Psoas muscle (tissue), 8 donors: ENCODE data around the gene BID. TPM values are rescaled to one million over a fixed set of nuclear protein-coding genes. Genes with fewer than 3 reads are reported as not detected.

ENCODE experiments used
- ATAC-seq, 4 donors: fragments of 200-7000 bp; cut with Tn5 transposase; one replicate each; pipeline ENCODE4 v1.9.1; 2020; ENCODE audit warnings: moderate library complexity in 3 of 4, mild to moderate bottlenecking in 2 of 4
- DNase-seq, 2 donors: peaks; one replicate each; pipeline ENCODE4 v3.0.0-alpha.2; 2020
- H3K27ac ChIP-seq: fragments of 200-600 bp; one replicate; pipeline ENCODE4 v1.8.0; 2022
- H3K27me3 ChIP-seq, 3 donors: fragments of 200-600 bp in 1 of 3; one replicate each; pipeline versions ENCODE4 v1.6.1 to v1.8.0; 2013 to 2022; ENCODE audit warnings: low read length in 2 of 3, mild to moderate bottlenecking in 2 of 3, moderate library complexity in 1 of 3; ENCODE audit not compliant: insufficient read depth in 3 of 3
- H3K36me3 ChIP-seq, 2 donors: fragments of 200-600 bp in 1 of 2; one replicate each; pipeline versions ENCODE4 v1.6.1 to v1.8.0; 2013 to 2022; ENCODE audit warnings: low read depth in 1 of 2, mild to moderate bottlenecking in 1 of 2, moderate library complexity in 1 of 2; ENCODE audit not compliant: insufficient read depth in 1 of 2
- H3K4me1 ChIP-seq: fragments of 200-600 bp; one replicate; pipeline ENCODE4 v1.8.0; 2022
- H3K4me3 ChIP-seq: fragments of 200-600 bp; one replicate; pipeline ENCODE4 v1.8.0; 2022; ENCODE audit warnings: mild to moderate bottlenecking
- H3K9me3 ChIP-seq: fragments of 200-600 bp; one replicate; pipeline ENCODE4 v1.8.0; 2022
- WGBS, 3 donors: extraction: QIAGEN DNeasy Blood & Tissue Kit; methylation state at CpG; one replicate each; pipeline versions ENCODE4 v1.1.6 to v1.1.7; 2013; 5-methylcytosine and 5-hydroxymethylcytosine counted together
- intact Hi-C, 2 donors: fragments of 100-400 bp; cut with DNase I; formaldehyde crosslinking; loops; one replicate each; pipeline versions ENCODE4 v1.11.0 to v1.14.2; 2022
- long read RNA-seq, 2 donors: library from polyadenylated mRNA; unstranded; transcript quantifications; one replicate each; pipeline ENCODE4 v2.0.0, GENCODE V29; 2021
- polyA plus RNA-seq, 3 donors: library from polyadenylated mRNA; stranded (reverse); fragments of 200-250 nt; gene quantifications; one replicate each; pipeline ENCODE4 v1.2.3, GENCODE V29; 2013
- total RNA-seq, 4 donors: library from RNA; stranded (reverse); fragmentation: NEBNext Ultra II Directional in 2 of 4; extraction: Animal tissue kit (Norgen Biotek cat#: 25700) in 2 of 4; gene quantifications; one replicate each; pipeline versions ENCODE4 v1.2.1 to v1.2.4, GENCODE V29; 2021 to 2023
- TF ChIP-seq, protein P1 (sequence below): fragments of 200-600 bp; IDR thresholded peaks from one replicate; pipeline ENCODE4 v1.8.0; 2022; ENCODE audit warnings: antibody characterized with exemption
- donor health status: healthy with polysubstance abuse.
- donor health status: DM: no; HTN: no; CAD: no; lungs with moderate emphysema.
- donor health status: Bipolar disorder and iron deficiency.
- donor health status: healthy.
- donor health status: DM: yes; HTN: yes; CAD: no.
- donor health status: DM: no; HTN: no; CAD: no.
- donor health status: DM: no; HTN: no; CAD: no.
- donor health status: DM: yes; HTN: yes; CAD: no.

The BID gene
- total RNA-seq (10 to 100 TPM in 2 of 4 donors, 1 to 10 TPM in 2; 5.6 to 19.4 (median 8.3) TPM), polyA plus RNA-seq (10 to 100 TPM in 1 of 3 donors, 1 to 10 TPM in 2; 7.8 to 27.4 (median 9.9) TPM)
- long read RNA-seq, donor 1, partial matches to known transcripts = 0 of 14 reads
- long read RNA-seq, donor 1, other reads (novel, unspliced or antisense) = 9 of 14 reads
- long read RNA-seq, donor 2, transcript BID-215 (6 exons, 2,199 nt) = major isoform, 17 of 20 reads
- long read RNA-seq, donor 2, partial matches to known transcripts = 2 of 20 reads
- long read RNA-seq, donor 2, other reads (novel, unspliced or antisense) = 0 of 20 reads

- intact Hi-C loops = no loop called here
- H3K9me3 ChIP-seq = no peaks in the 10 kb centered on the region
- H3K4me3 ChIP-seq = peak within 1 kb of the TSS; percentile 78
These were observed at the start of gene BID for GRCh38 chr22:17774206-17774925. Gene BID, minus strand, starts transcription at chr22:17774469. Its CDS starts 24,353 bp downstream, at chr22:17750116.

GRCh38 chr22:17823964-17824363 lies 49.7 kb upstream of the BID start:
- no peaks in the 10 kb centered on the region for H3K9me3 ChIP-seq
- WGBS, 3 donors = 88 to 95% (median 93%) methylated on average over 15 of the region's 15 CpGs
- H3K36me3 ChIP-seq = peaks cover 0 to 67% of the 10 kb centered on the region in 2 donors
- H3K27ac ChIP-seq = no peak overlapping the region
- TF ChIP-seq, protein P1, sequence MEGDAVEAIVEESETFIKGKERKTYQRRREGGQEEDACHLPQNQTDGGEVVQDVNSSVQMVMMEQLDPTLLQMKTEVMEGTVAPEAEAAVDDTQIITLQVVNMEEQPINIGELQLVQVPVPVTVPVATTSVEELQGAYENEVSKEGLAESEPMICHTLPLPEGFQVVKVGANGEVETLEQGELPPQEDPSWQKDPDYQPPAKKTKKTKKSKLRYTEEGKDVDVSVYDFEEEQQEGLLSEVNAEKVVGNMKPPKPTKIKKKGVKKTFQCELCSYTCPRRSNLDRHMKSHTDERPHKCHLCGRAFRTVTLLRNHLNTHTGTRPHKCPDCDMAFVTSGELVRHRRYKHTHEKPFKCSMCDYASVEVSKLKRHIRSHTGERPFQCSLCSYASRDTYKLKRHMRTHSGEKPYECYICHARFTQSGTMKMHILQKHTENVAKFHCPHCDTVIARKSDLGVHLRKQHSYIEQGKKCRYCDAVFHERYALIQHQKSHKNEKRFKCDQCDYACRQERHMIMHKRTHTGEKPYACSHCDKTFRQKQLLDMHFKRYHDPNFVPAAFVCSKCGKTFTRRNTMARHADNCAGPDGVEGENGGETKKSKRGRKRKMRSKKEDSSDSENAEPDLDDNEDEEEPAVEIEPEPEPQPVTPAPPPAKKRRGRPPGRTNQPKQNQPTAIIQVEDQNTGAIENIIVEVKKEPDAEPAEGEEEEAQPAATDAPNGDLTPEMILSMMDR = no peak
- intact Hi-C loops = no loop called here
- DNase-seq (no peak), ATAC-seq (no peak)
- no peaks in the 10 kb centered on the region for H3K4me1 ChIP-seq
- no peak overlapping the region for H3K4me3 ChIP-seq
- no peaks in the 10 kb centered on the region for H3K27me3 ChIP-seq

More at GRCh38 chr22:17774206-17774925, at the start of gene BID:
- TF ChIP-seq, protein P1 = no peak
- Histone ChIP-seq H3K4me1 (peaks cover 9% of the 10 kb centered on the region), H3K27ac (no peak within 1 kb of the TSS), H3K27me3 (no peaks in the 10 kb centered on the region), H3K36me3 (no peaks in the 10 kb centered on the region)
- WGBS, 3 donors = 1 to 4% (median 3%) methylated on average over 37 to 64 of the region's 64 CpGs
- DNase-seq = peak; percentile 55 to 71
- peak in 3 of 4 donors; percentile 16 to 23 (median 20) for ATAC-seq

DNA sequence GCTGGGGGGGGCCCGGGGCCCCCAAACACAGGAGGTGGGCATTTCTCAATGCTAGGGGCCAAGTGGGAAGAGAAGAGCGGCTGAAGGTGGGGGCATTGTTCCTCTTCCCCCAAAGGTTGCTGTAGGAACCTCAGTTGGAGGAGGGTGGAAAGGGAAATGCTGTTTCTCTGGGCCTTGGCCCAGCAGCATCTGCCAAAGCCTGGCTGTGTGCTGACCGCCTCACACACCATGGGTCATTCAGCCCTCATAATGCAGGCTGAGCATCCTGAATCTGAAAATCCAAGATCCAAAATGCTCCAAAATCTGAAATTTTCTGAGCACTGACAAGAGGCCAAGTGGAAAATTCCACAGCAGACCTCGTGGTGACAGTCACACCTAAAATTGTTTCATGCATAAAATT lies 49.0 kb upstream of the BID start:
- H3K27ac ChIP-seq = no peak overlapping the region
- no peaks in the 10 kb centered on the region for H3K27me3 ChIP-seq
- no peaks in the 10 kb centered on the region for H3K4me1 ChIP-seq
- no peaks in the 10 kb centered on the region for H3K9me3 ChIP-seq
- H3K4me3 ChIP-seq = no peak overlapping the region
- intact Hi-C loops = no loop called here
- TF ChIP-seq, protein P1 = no peak
- H3K36me3 ChIP-seq = peaks cover 0 to 70% of the 10 kb centered on the region in 2 donors
- DNase-seq (no peak), ATAC-seq (no peak)
- WGBS, 3 donors = 91 to 93% (median 91%) methylated on average over 4 of the region's 4 CpGs

DNA sequence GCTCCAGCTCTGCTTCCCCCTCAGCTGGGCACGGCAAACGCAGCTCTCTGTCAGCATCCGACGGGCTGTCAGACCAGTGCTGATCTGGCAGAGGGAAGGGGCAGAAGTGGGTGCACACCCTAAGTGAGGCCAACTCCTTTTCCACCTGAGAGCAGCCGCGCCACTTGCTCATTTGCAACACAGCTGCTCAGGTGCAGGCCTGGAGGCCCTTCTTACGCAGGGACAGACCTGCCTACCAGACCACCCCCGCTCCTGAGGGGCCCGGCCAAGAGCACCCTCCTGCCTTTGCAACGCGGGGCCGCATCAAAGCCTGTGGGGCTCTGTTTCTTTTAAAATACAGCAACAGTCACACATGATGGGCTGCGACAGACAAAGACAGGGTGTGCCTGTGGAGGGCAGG lies 47.8 kb upstream of the BID start:
- 92 to 97% (median 97%) methylated on average over 13 of the region's 13 CpGs for WGBS, 3 donors
- no peaks in the 10 kb centered on the region for H3K4me1 ChIP-seq
- H3K27ac ChIP-seq = no peak overlapping the region
- no peak for DNase-seq
- no peaks in the 10 kb centered on the region for H3K9me3 ChIP-seq
- TF ChIP-seq, protein P1 = no peak
- H3K4me3 ChIP-seq = no peak overlapping the region
- intact Hi-C loops = no loop called here
- H3K36me3 ChIP-seq = peaks cover 0 to 67% of the 10 kb centered on the region in 2 donors
- ATAC-seq = no peak
- no peaks in the 10 kb centered on the region for H3K27me3 ChIP-seq
